ENCODE results near the gene PAX8. TPM values are rescaled to one million over a fixed set of nuclear protein-coding genes. Genes with fewer than 3 reads are reported as not detected.

PAX8 gene
- total and polyA plus RNA-seq, 10 of the 15 experiments (the other 5 are each of a cell fraction or from before 2014, with no cell fraction given), result 0.16 to 2.5 (median 0.97) TPM

GRCh38 chr2:113258471-113259147 lies 20.1 kb downstream of the PAX8 start:
- TF ChIP-seq TAF1 (IDR thresholded peaks at IDR 0.05; ENCODE audit: borderline replicate concordance, low read depth, low read length) (no peak), RELA (IDR thresholded peaks at IDR 0.05; ENCODE audit: borderline replicate concordance, partially characterized antibody) (no peak), MYC (IDR thresholded peaks at IDR 0.05; ENCODE audit: insufficient read depth, insufficient read length, insufficient replicate concordance, low read length, severe bottlenecking) (no peak), FOS (IDR thresholded peaks at IDR 0.05; ENCODE audit: borderline replicate concordance, extremely low read depth, insufficient read length) (no peak), HDAC2 (IDR thresholded peaks at IDR 0.05) (no peak), SMARCA5 (IDR thresholded peaks at IDR 0.05) (no peak), LARP7 (IDR thresholded peaks at IDR 0.05) (no peak), CHD4 (IDR thresholded peaks at IDR 0.05) (no peak), TBL1XR1 (IDR thresholded peaks at IDR 0.05; ENCODE audit: low read depth, low read length) (no peak), DPF2 (IDR thresholded peaks at IDR 0.05) (no peak), ZNF687 (IDR thresholded peaks at IDR 0.05) (no peak), USF2 (IDR thresholded peaks at IDR 0.05; ENCODE audit: borderline replicate concordance, low read depth, low read length) (no peak), RFX5 (IDR thresholded peaks at IDR 0.05; ENCODE audit: low read depth, low read length) (no peak), BHLHE40 (IDR thresholded peaks at IDR 0.05; ENCODE audit: borderline replicate concordance in 1 of 2, low read depth in 2 of 2, low read length in 1 of 2) (no peak), RBBP5 (conservative IDR thresholded peaks at IDR 0.05) (no peak)
- no peak overlapping the region for H3K27ac ChIP-seq (ENCODE audit: control insufficient read depth, insufficient read depth)
- H4K20me1 ChIP-seq (ENCODE audit: control insufficient read depth, insufficient read depth), result no peaks in the 10 kb centered on the region; the same call in 1 of the 2 replicates
- H3K36me3 ChIP-seq (ENCODE audit: control insufficient read depth in 2 of 2, insufficient read depth in 2 of 2, low read length in 1 of 2), result 0 out of 4 replicates have a peak, but pooled peaks cover 0 to 2% of the 10 kb centered on the region in 2 experiments
- no peak overlapping the region for H3K4me3 ChIP-seq
- WGBS (ENCODE audit: insufficient coverage, insufficient replicate concordance, low lambda C conversion rate, missing lambda C conversion rate), result 60% methylated on average over 6 of the region's 6 CpGs
- no peak for FAIRE-seq
- ChIA-PET POLR2A (no interaction called here), CTCF (no interaction called here), RAD21 (ENCODE audit: unreplicated experiment) (no interaction called here), SMC1A (ENCODE audit: uncharacterized antibody, unreplicated experiment) (no interaction called here)
- no peaks in the 10 kb centered on the region for H3K9me3 ChIP-seq (replicated peaks; ENCODE audit: control insufficient read depth, insufficient read depth, low read length)
- intact Hi-C loops (cut with micrococcal nuclease; ENCODE audit: unreplicated experiment), result no loop called here
- in situ Hi-C loops (cut with MboI), result no loop called here
- no peaks in the 10 kb centered on the region for H3K4me1 ChIP-seq (ENCODE audit: control insufficient read depth, insufficient read depth, low read length)
- ATAC-seq, result no peak
- no peaks in the 10 kb centered on the region for H3K27me3 ChIP-seq (replicated peaks in 1 of 2; ENCODE audit: control insufficient read depth in 2 of 2, insufficient read depth in 2 of 2, low read length in 1 of 2)
- no peak overlapping the region for H2AFZ ChIP-seq (ENCODE audit: control insufficient read depth, low read depth, low read length)
- no peak overlapping the region for H3K9ac ChIP-seq (ENCODE audit: control insufficient read depth, insufficient read depth, low read length)
- BruUV-seq (replicated peaks), result no TSS peak
- no peak for DNase-seq (ENCODE audit: low read depth, low spot score)
- H3K4me2 ChIP-seq (ENCODE audit: control insufficient read depth, insufficient read depth), result no peak overlapping the region
- no peaks in the 10 kb centered on the region for H3K79me2 ChIP-seq (ENCODE audit: control insufficient read depth, insufficient read depth, low read length)

All from GM12878 (cell line).